K562 (cell line): ENCODE data around the gene BROX. TPM values are rescaled to one million over a fixed set of nuclear protein-coding genes. Genes with fewer than 3 reads are reported as not detected.
A peak's percentile ranks its signal among the peaks of the same experiment; 100 is the strongest.

Experiments used
- ATF7 ChIP-seq: fragments of 450-650 bp; IDR thresholded peaks from 2 replicates; pipeline ENCODE4 v1.7.1; 2014; ENCODE audit warnings: mild to moderate bottlenecking, moderate library complexity
- CCAR2 ChIP-seq: fragments of 200-400 bp; formaldehyde crosslinking; IDR thresholded peaks from 2 replicates; pipeline ENCODE4 v1.6.1; 2017; ENCODE audit warnings: mild to moderate bottlenecking, low read depth, low read length
- CTCFL ChIP-seq: IDR thresholded peaks from 2 replicates; pipeline ENCODE4 v1.6.1; 2011; ENCODE audit warnings: borderline replicate concordance, low read depth, mild to moderate bottlenecking, moderate library complexity, low read length; ENCODE audit not compliant: insufficient read depth, poor library complexity, severe bottlenecking
- EHMT2 ChIP-seq: fragments of 450-650 bp; IDR thresholded peaks from 2 replicates; pipeline ENCODE4 v1.6.1; 2018; ENCODE audit warnings: antibody characterized with exemption
- ETS2 ChIP-seq: IDR thresholded peaks from 2 replicates; pipeline ENCODE4 v1.6.1; 2016; ENCODE audit warnings: borderline replicate concordance, missing genetic modification characterization, mild to moderate bottlenecking, moderate library complexity, missing compliant biosample characterization; ENCODE audit not compliant: poor library complexity, severe bottlenecking
- HDAC1 ChIP-seq, 2 experiments: fragments of 450-650 bp; IDR thresholded peaks; 2 replicates each; pipeline ENCODE4 v1.6.1; 2016 to 2017; ENCODE audit warnings: inconsistent platforms in 1 of 2, mild to moderate bottlenecking in 1 of 2, moderate library complexity in 1 of 2
- HEY1 ChIP-seq: fragments of 250-450 bp; sonication (Bioruptor Pico); IDR thresholded peaks from 2 replicates; pipeline ENCODE4 v1.5.0; 2020; ENCODE audit warnings: mild to moderate bottlenecking, moderate library complexity, borderline replicate concordance
- JUN ChIP-seq, 2 experiments: sonication (generic) in 1 of 2; formaldehyde crosslinking in 1 of 2; IDR thresholded peaks; 2 replicates each; pipeline versions ENCODE4 v1.6.1 to v1.8.0; 2012 to 2022; ENCODE audit warnings: borderline replicate concordance in 2 of 2, mild to moderate bottlenecking in 2 of 2, improper control_type of control experiment in 1 of 2, low read depth in 1 of 2, low read length in 1 of 2, missing genetic modification reagents in 1 of 2
- KLF6 ChIP-seq: fragments of 250-450 bp; sonication (Bioruptor Pico); IDR thresholded peaks from 2 replicates; pipeline ENCODE4 v1.4.0; 2020; ENCODE audit warnings: mild to moderate bottlenecking, moderate library complexity, borderline replicate concordance
- MCM2 ChIP-seq: fragments of 450-650 bp; IDR thresholded peaks from 2 replicates; pipeline ENCODE4 v1.6.1; 2017; ENCODE audit warnings: low read depth, mild to moderate bottlenecking
- NCOA1 ChIP-seq: fragments of 450-650 bp; IDR thresholded peaks from 2 replicates; pipeline ENCODE4 v1.6.1; 2016; ENCODE audit warnings: low read depth
- NELFE ChIP-seq: IDR thresholded peaks from 2 replicates; pipeline ENCODE4 v1.6.1; 2011; ENCODE audit warnings: mild to moderate bottlenecking; ENCODE audit not compliant: insufficient read depth, insufficient read length
- TCF3 ChIP-seq: sonication (generic); formaldehyde crosslinking; IDR thresholded peaks from 2 replicates; pipeline ENCODE4 v1.4.0; 2020; ENCODE audit warnings: mild to moderate bottlenecking, missing genetic modification reagents
- TCFL5 ChIP-seq: fragments of 250-450 bp; sonication (Bioruptor Pico); conservative IDR thresholded peaks from 2 replicates; pipeline ENCODE4 v1.6.1; 2021; ENCODE audit warnings: mild to moderate bottlenecking, moderate library complexity, matching md5 sums
- TFE3 ChIP-seq: fragments of 450-650 bp; formaldehyde crosslinking; IDR thresholded peaks from 2 replicates; pipeline ENCODE4 v1.4.0; 2020; ENCODE audit warnings: mild to moderate bottlenecking, mixed read lengths
- TGIF2 ChIP-seq: sonication (generic); formaldehyde crosslinking; IDR thresholded peaks from 2 replicates; pipeline ENCODE4 v1.8.1; 2022; ENCODE audit warnings: mild to moderate bottlenecking, missing genetic modification reagents, moderate library complexity
- ZNF124 ChIP-seq: sonication (generic); formaldehyde crosslinking; IDR thresholded peaks from 2 replicates; pipeline ENCODE4 v1.8.1; 2022; ENCODE audit warnings: missing genetic modification reagents
- ZNF3 ChIP-seq: fragments of 250-450 bp; sonication (Bioruptor Pico); IDR thresholded peaks from 2 replicates; pipeline ENCODE4 v1.5.0; 2021; ENCODE audit warnings: mild to moderate bottlenecking, moderate library complexity
- ZNF449 ChIP-seq: fragments of 250-450 bp; sonication (Bioruptor Pico); IDR thresholded peaks from 2 replicates; pipeline ENCODE4 v1.8.0; 2022; ENCODE audit warnings: moderate library complexity, mild to moderate bottlenecking, inconsistent platforms
- ZNF699 ChIP-seq: fragments of 250-450 bp; sonication (Bioruptor Pico); IDR thresholded peaks from 2 replicates; pipeline ENCODE4 v1.8.0; 2021; ENCODE audit warnings: mild to moderate bottlenecking, moderate library complexity; ENCODE audit not compliant: insufficient replicate concordance
- polyA plus RNA-seq, 8 experiments: library from polyadenylated mRNA; depleted of rRNA in 4 of 8; stranded (reverse) in 5 of 8; unstranded in 3 of 8; fragments of >200 nt; fragmentation: Nextera tagmentation in 2 of 8; fragmentation: Illumina TruSeq in 1 of 8; extraction: Ambion mirVana in 2 of 8; extraction: Trizol in 1 of 8; gene quantifications; 2 replicates each; pipeline versions ENCODE4 v1.2.1 to v1.2.3, GENCODE V29; 2011 to 2014; ENCODE audit warnings: inconsistent platforms in 1 of 8, missing spikeins in 1 of 8
- total RNA-seq, 7 experiments: library from RNA; depleted of rRNA in 6 of 7; stranded (reverse); fragments of >200 nt in 6 of 7; fragmentation: Illumina TruSeq in 2 of 7; extraction: Trizol in 2 of 7; gene quantifications; 2 replicates each; pipeline versions ENCODE4 v1.2.1 to v1.2.3, GENCODE V29; 2011 to 2021; ENCODE audit warnings: low replicate concordance in 1 of 7

Gene BROX
- total and polyA plus RNA-seq, 9 of the 15 experiments (the other 6 are each of a cell fraction or from before 2014, with no cell fraction given) = 9.4 to 153 (median 45.1) TPM

DNA sequence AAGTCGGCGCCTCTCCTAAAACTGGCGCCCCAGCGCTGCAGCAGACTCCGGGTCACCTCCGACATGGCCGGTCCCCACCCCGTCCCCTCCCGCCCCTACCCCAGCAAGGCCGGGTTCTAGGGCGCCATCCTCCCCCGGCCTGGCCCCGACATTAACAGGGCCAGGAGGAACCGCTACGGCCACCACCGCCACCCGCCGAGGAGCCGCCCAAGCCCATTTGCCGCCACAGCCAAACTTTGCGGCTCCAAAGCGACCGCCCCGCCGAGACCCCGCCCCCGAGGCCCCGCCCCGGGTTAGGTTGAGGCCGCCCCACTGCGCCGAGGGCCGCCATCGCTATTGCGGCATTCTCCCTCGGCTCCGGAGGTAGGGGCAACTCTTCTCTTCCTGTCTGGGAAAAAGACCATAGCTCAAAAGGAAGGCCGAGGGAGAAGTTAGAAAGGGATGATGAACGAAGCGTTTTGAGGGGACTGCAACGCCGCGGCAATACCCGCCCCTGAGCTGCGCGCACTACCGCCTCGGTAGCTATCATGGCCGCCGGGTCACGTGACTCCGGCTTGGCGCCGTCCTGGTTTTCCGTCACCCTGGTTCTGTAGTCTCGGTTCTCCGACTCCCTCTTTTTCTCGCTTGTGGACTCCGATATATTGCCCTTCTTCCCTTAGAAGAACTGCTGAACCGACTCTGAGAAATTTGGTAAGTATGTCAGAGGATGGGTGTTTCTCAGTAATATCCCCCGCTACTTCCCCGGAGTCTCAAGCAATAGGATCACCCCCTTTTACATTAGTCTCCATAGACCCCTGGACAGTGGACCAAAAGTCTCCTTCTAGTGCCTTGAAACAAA lies at the start of gene BROX, which contains the start of gene AIDA (continued):
- TF ChIP-seq TGIF2 (CRISPR knock-in tag) (no peak), CCAR2 (no peak), ETS2 (tag) (no peak), JUN (IDR thresholded peaks at IDR 0.05; ENCODE audit: borderline replicate concordance, low read depth, low read length) (no peak), JUN (CRISPR knock-in tag; IDR thresholded peaks at IDR 0.05; ENCODE audit: borderline replicate concordance) (no peak), TCF3 (CRISPR knock-in tag) (no peak), KLF6 (CRISPR knock-in tag) (peak; percentile 80; the same call in 1 of the 2 replicates), ZNF699 (CRISPR knock-in tag) (no peak), ZNF449 (CRISPR knock-in tag) (no peak), NCOA1 (0 out of 2 replicates have a peak, but pooled peaks have one; percentile 11), ZNF3 (CRISPR knock-in tag) (no peak), HEY1 (CRISPR knock-in tag) (no peak; the same call in 1 of the 2 replicates), ATF7 (peak; percentile 56; the same call in 1 of the 2 replicates), EHMT2 (no peak), ZNF124 (no peak), CTCFL (peak; percentile 6), HDAC1 (IDR thresholded peaks at IDR 0.05) (peak in 1 of 2 experiments; percentile 75; a peak in 2 of 4 replicates), NELFE (no peak), TFE3 (peak; percentile 100), MCM2 (no peak), TCFL5 (CRISPR knock-in tag) (0 out of 2 replicates have a peak, but pooled peaks have one; percentile 38)
